ENCODE data around the gene FBXL7.

FBXL7 gene

GRCh38 chr5:15798006-15798405 lies 298.0 kb downstream of the FBXL7 start:
- H3K4me2 ChIP-seq (ENCODE audit: low read length): no peak overlapping the region
- no peak overlapping the region for H3K23ac ChIP-seq (ENCODE audit: low read length)
- H3K4ac ChIP-seq (ENCODE audit: low read depth, low read length): no peak overlapping the region
- no CpG with 5 or more reads among the region's 3 CpGs for WGBS (ENCODE audit: extremely low coverage, insufficient coverage, insufficient read length)
- no peaks in the 10 kb centered on the region for H3K36me3 ChIP-seq (ENCODE audit: control insufficient read depth in 1 of 2, insufficient read depth in 2 of 2, low read length in 2 of 2)
- H2AFZ ChIP-seq (ENCODE audit: insufficient read depth, low read length, poor library complexity): no peak overlapping the region
- H3K14ac ChIP-seq (ENCODE audit: low read length): no peak overlapping the region
- no peaks in the 10 kb centered on the region for H3K79me2 ChIP-seq (ENCODE audit: control insufficient read depth, insufficient read depth, low read length, poor library complexity)
- H3K4me1 ChIP-seq (ENCODE audit: control insufficient read depth in 1 of 2, insufficient read depth in 2 of 2, low read length in 2 of 2): no peaks in the 10 kb centered on the region
- H3K9me3 ChIP-seq (ENCODE audit: insufficient read depth, low read depth, low read length): peaks cover 1% of the 10 kb centered on the region
- no peak for DNase-seq
- no peak overlapping the region for H2BK120ac ChIP-seq (ENCODE audit: insufficient read depth, low read length, poor library complexity)
- H3K27ac ChIP-seq (ENCODE audit: low read depth, low read length): no peak overlapping the region
- H4K12ac ChIP-seq (ENCODE audit: low read depth, low read length): no peak overlapping the region
- no peak overlapping the region for H3K9ac ChIP-seq (ENCODE audit: low read length)
- no peaks in the 10 kb centered on the region for H3K27me3 ChIP-seq (ENCODE audit: insufficient read depth, low read length)
- no peak overlapping the region for H4K91ac ChIP-seq (ENCODE audit: low read depth, low read length)
- no peak overlapping the region for H3K18ac ChIP-seq (ENCODE audit: low read length)
- no peaks in the 10 kb centered on the region for H3K79me1 ChIP-seq (ENCODE audit: low read length)
- no peak overlapping the region for H2AK5ac ChIP-seq (ENCODE audit: low read length)
- H4K8ac ChIP-seq (ENCODE audit: low read depth, low read length): no peak overlapping the region
- H2BK12ac ChIP-seq (ENCODE audit: low read length): no peak overlapping the region
- no peak overlapping the region for H3K4me3 ChIP-seq (ENCODE audit: low read depth, low read length)
- no peak overlapping the region for H2BK5ac ChIP-seq (ENCODE audit: low read depth, low read length, poor library complexity)

GRCh38 chr5:15799014-15799413 lies 299.0 kb downstream of the FBXL7 start:
- no peak overlapping the region for H3K18ac ChIP-seq (ENCODE audit: low read length)
- no peak overlapping the region for H2BK120ac ChIP-seq (ENCODE audit: insufficient read depth, low read length, poor library complexity)
- H4K8ac ChIP-seq (ENCODE audit: low read depth, low read length): no peak overlapping the region
- H3K4me3 ChIP-seq (ENCODE audit: low read depth, low read length): no peak overlapping the region
- H3K9me3 ChIP-seq (ENCODE audit: insufficient read depth, low read depth, low read length): peaks cover 1% of the 10 kb centered on the region
- H3K27ac ChIP-seq (ENCODE audit: low read depth, low read length): no peak overlapping the region
- H3K4me2 ChIP-seq (ENCODE audit: low read length): no peak overlapping the region
- H3K14ac ChIP-seq (ENCODE audit: low read length): no peak overlapping the region
- H3K79me1 ChIP-seq (ENCODE audit: low read length): no peaks in the 10 kb centered on the region
- no peak overlapping the region for H4K91ac ChIP-seq (ENCODE audit: low read depth, low read length)
- H2BK5ac ChIP-seq (ENCODE audit: low read depth, low read length, poor library complexity): no peak overlapping the region
- DNase-seq: no peak
- H2BK12ac ChIP-seq (ENCODE audit: low read length): no peak overlapping the region
- no peak overlapping the region for H4K12ac ChIP-seq (ENCODE audit: low read depth, low read length)
- H3K9ac ChIP-seq (ENCODE audit: low read length): no peak overlapping the region
- no peak overlapping the region for H2AK5ac ChIP-seq (ENCODE audit: low read length)
- no peak overlapping the region for H3K23ac ChIP-seq (ENCODE audit: low read length)
- H3K79me2 ChIP-seq (ENCODE audit: control insufficient read depth, insufficient read depth, low read length, poor library complexity): no peaks in the 10 kb centered on the region
- H2AFZ ChIP-seq (ENCODE audit: insufficient read depth, low read length, poor library complexity): no peak overlapping the region
- WGBS (ENCODE audit: extremely low coverage, insufficient coverage, insufficient read length): no CpG with 5 or more reads among the region's 1 CpG
- no peaks in the 10 kb centered on the region for H3K4me1 ChIP-seq (ENCODE audit: control insufficient read depth in 1 of 2, insufficient read depth in 2 of 2, low read length in 2 of 2)
- H3K36me3 ChIP-seq (ENCODE audit: control insufficient read depth in 1 of 2, insufficient read depth in 2 of 2, low read length in 2 of 2): no peaks in the 10 kb centered on the region
- H3K4ac ChIP-seq (ENCODE audit: low read depth, low read length): no peak overlapping the region
- no peaks in the 10 kb centered on the region for H3K27me3 ChIP-seq (ENCODE audit: insufficient read depth, low read length)

GRCh38 chr5:15799612-15800011 lies 299.6 kb downstream of the FBXL7 start:
- no peak overlapping the region for H4K8ac ChIP-seq (ENCODE audit: low read depth, low read length)
- no peak overlapping the region for H3K18ac ChIP-seq (ENCODE audit: low read length)
- no CpG with 5 or more reads among the region's 7 CpGs for WGBS (ENCODE audit: extremely low coverage, insufficient coverage, insufficient read length)

GRCh38 chr5:15803280-15803679 lies 303.3 kb downstream of the FBXL7 start:
- H2AK5ac ChIP-seq (ENCODE audit: low read length): no peak overlapping the region
- H3K4ac ChIP-seq (ENCODE audit: low read depth, low read length): no peak overlapping the region
- H3K4me3 ChIP-seq (ENCODE audit: low read depth, low read length): no peak overlapping the region
- no peak overlapping the region for H4K91ac ChIP-seq (ENCODE audit: low read depth, low read length)
- no peak for DNase-seq
- H3K27me3 ChIP-seq (ENCODE audit: insufficient read depth, low read length): no peaks in the 10 kb centered on the region
- H3K9ac ChIP-seq (ENCODE audit: low read length): no peak overlapping the region
- no peaks in the 10 kb centered on the region for H3K79me1 ChIP-seq (ENCODE audit: low read length)
- WGBS (ENCODE audit: extremely low coverage, insufficient coverage, insufficient read length): no CpG with 5 or more reads among the region's 2 CpGs
- no peaks in the 10 kb centered on the region for H3K79me2 ChIP-seq (ENCODE audit: control insufficient read depth, insufficient read depth, low read length, poor library complexity)
- no peak overlapping the region for H2BK120ac ChIP-seq (ENCODE audit: insufficient read depth, low read length, poor library complexity)
- H3K4me1 ChIP-seq (ENCODE audit: control insufficient read depth in 1 of 2, insufficient read depth in 2 of 2, low read length in 2 of 2): no peaks in the 10 kb centered on the region
- no peak overlapping the region for H2BK12ac ChIP-seq (ENCODE audit: low read length)
- no peak overlapping the region for H4K12ac ChIP-seq (ENCODE audit: low read depth, low read length)
- H3K27ac ChIP-seq (ENCODE audit: low read depth, low read length): no peak overlapping the region
- H3K18ac ChIP-seq (ENCODE audit: low read length): no peak overlapping the region
- H4K8ac ChIP-seq (ENCODE audit: low read depth, low read length): no peak overlapping the region
- no peak overlapping the region for H2BK5ac ChIP-seq (ENCODE audit: low read depth, low read length, poor library complexity)
- H3K23ac ChIP-seq (ENCODE audit: low read length): no peak overlapping the region
- no peak overlapping the region for H2AFZ ChIP-seq (ENCODE audit: insufficient read depth, low read length, poor library complexity)
- H3K9me3 ChIP-seq (ENCODE audit: insufficient read depth, low read depth, low read length): peaks cover 5% of the 10 kb centered on the region
- H3K36me3 ChIP-seq (ENCODE audit: control insufficient read depth in 1 of 2, insufficient read depth in 2 of 2, low read length in 2 of 2): peaks cover 0 to 3% of the 10 kb centered on the region in 2 experiments
- no peak overlapping the region for H3K14ac ChIP-seq (ENCODE audit: low read length)
- no peak overlapping the region for H3K4me2 ChIP-seq (ENCODE audit: low read length)

More at GRCh38 chr5:15799612-15800011, 299.6 kb downstream of the FBXL7 start:
- Histone ChIP-seq H3K4me1 (ENCODE audit: control insufficient read depth in 1 of 2, insufficient read depth in 2 of 2, low read length in 2 of 2) (no peaks in the 10 kb centered on the region), H3K9me3 (ENCODE audit: insufficient read depth, low read depth, low read length) (peaks cover 4% of the 10 kb centered on the region), H3K79me2 (ENCODE audit: control insufficient read depth, insufficient read depth, low read length, poor library complexity) (no peaks in the 10 kb centered on the region), H3K4me3 (ENCODE audit: low read depth, low read length) (no peak overlapping the region), H3K36me3 (ENCODE audit: control insufficient read depth in 1 of 2, insufficient read depth in 2 of 2, low read length in 2 of 2) (peaks cover 0 to 2% of the 10 kb centered on the region in 2 experiments), H3K27me3 (ENCODE audit: insufficient read depth, low read length) (no peaks in the 10 kb centered on the region), H3K14ac (ENCODE audit: low read length) (no peak overlapping the region), H2BK12ac (ENCODE audit: low read length) (no peak overlapping the region), H2AFZ (ENCODE audit: insufficient read depth, low read length, poor library complexity) (no peak overlapping the region), H2AK5ac (ENCODE audit: low read length) (no peak overlapping the region), H3K4me2 (ENCODE audit: low read length) (no peak overlapping the region), H4K12ac (ENCODE audit: low read depth, low read length) (no peak overlapping the region), H3K79me1 (ENCODE audit: low read length) (no peaks in the 10 kb centered on the region), H3K9ac (ENCODE audit: low read length) (no peak overlapping the region), H2BK5ac (ENCODE audit: low read depth, low read length, poor library complexity) (no peak overlapping the region), H3K27ac (ENCODE audit: low read depth, low read length) (no peak overlapping the region), H3K23ac (ENCODE audit: low read length) (no peak overlapping the region), H2BK120ac (ENCODE audit: insufficient read depth, low read length, poor library complexity) (no peak overlapping the region), H3K4ac (ENCODE audit: low read depth, low read length) (no peak overlapping the region), H4K91ac (ENCODE audit: low read depth, low read length) (no peak overlapping the region)
- no peak for DNase-seq
